ENCODE measurements around the gene CDC42EP5.
"Not testable (repeated sequence)": the region's sequence is repeated elsewhere in the genome, so short reads cannot be mapped to it uniquely, and the experiment has no call there.

The CDC42EP5 gene

GRCh38 chr19:54473071-54473891 is at the start of gene CDC42EP5:
Gene CDC42EP5 (minus strand): TSS chr19:54473296. CDS start chr19:54465547, 7,749 bp downstream.
- no peak for DNase-seq

- DNase-seq = no peak
Observed at GRCh38 chr19:54521860-54522513, 48.9 kb upstream of the CDC42EP5 start.

- no peak for DNase-seq
Observed at GRCh38 chr19:54521022-54521859, 48.1 kb upstream of the CDC42EP5 start.

- DNase-seq = no peak
Observed at GRCh38 chr19:54518844-54519243, 45.7 kb upstream of the CDC42EP5 start.

- DNase-seq = no peak
Observed at GRCh38 chr19:54517483-54517882, 44.4 kb upstream of the CDC42EP5 start.

GRCh38 chr19:54515156-54515555 is 42.1 kb upstream of the CDC42EP5 start:
- DNase-seq = no peak

- DNase-seq = not testable (repeated sequence)
Observed at GRCh38 chr19:54509200-54509940, 36.3 kb upstream of the CDC42EP5 start.

- not testable (repeated sequence) for DNase-seq
Observed at GRCh38 chr19:54508487-54508886, 35.4 kb upstream of the CDC42EP5 start.

GRCh38 chr19:54507824-54508223 is 34.7 kb upstream of the CDC42EP5 start:
- DNase-seq = no peak

GRCh38 chr19:54507038-54507717 is 34.1 kb upstream of the CDC42EP5 start:
- DNase-seq = not testable (repeated sequence)

- DNase-seq = no peak
Observed at GRCh38 chr19:54506079-54506478, 33.0 kb upstream of the CDC42EP5 start.

- DNase-seq = not testable (repeated sequence)
Observed at GRCh38 chr19:54505542-54505941, 32.4 kb upstream of the CDC42EP5 start.

- DNase-seq = no peak
Observed at GRCh38 chr19:54502518-54503048, 29.5 kb upstream of the CDC42EP5 start, which contains the start of gene LAIR2. Gene LAIR2 (plus strand): TSS chr19:54502831. CDS start chr19:54502919, 88 bp downstream.

GRCh38 chr19:54498451-54498772 is 25.3 kb upstream of the CDC42EP5 start:
- not testable (repeated sequence) for DNase-seq

GRCh38 chr19:54497747-54498450 is 24.8 kb upstream of the CDC42EP5 start:
- DNase-seq = not testable (repeated sequence)

- not testable (repeated sequence) for DNase-seq
Observed at GRCh38 chr19:54495284-54495683, 22.2 kb upstream of the CDC42EP5 start.

- DNase-seq = no peak
Observed at GRCh38 chr19:54493967-54494585, 21.0 kb upstream of the CDC42EP5 start.

- DNase-seq = not testable (repeated sequence)
Observed at GRCh38 chr19:54493056-54493455, 20.0 kb upstream of the CDC42EP5 start.

GRCh38 chr19:54492568-54492967 is 19.5 kb upstream of the CDC42EP5 start:
- DNase-seq = no peak

GRCh38 chr19:54489766-54490165 is 16.7 kb upstream of the CDC42EP5 start:
- DNase-seq = no peak

All from NCI-H187 (cell line).